Endothelial cell of umbilical vein (primary cell): ENCODE results near the gene CHRD.

Experiments
- CTCF ChIP-seq, 2 donors: IDR thresholded peaks; 1 replicate in 1 of 2; 2 replicates in 1 of 2; pipeline ENCODE4 v1.5.1; 2011; ENCODE audit warnings: low read length in 2 of 2, mild to moderate bottlenecking in 2 of 2, moderate library complexity in 2 of 2, control low read depth in 1 of 2, inconsistent platforms in 1 of 2, low read depth in 1 of 2; ENCODE audit not compliant: insufficient read depth in 1 of 2; ENCODE audit errors: extremely low read depth in 1 of 2
- EZH2 ChIP-seq: IDR thresholded peaks from 2 replicates; pipeline ENCODE4 v1.6.1; 2012; ENCODE audit warnings: borderline replicate concordance, low read depth, mild to moderate bottlenecking, moderate library complexity, low read length, inconsistent platforms; ENCODE audit not compliant: severe bottlenecking
- MAX ChIP-seq: IDR thresholded peaks from 2 replicates; pipeline ENCODE4 v1.6.1; 2011; ENCODE audit not compliant: insufficient read depth, insufficient read length
- POLR2A ChIP-seq: IDR thresholded peaks from 2 replicates; pipeline ENCODE4 v1.6.1; 2012; ENCODE audit warnings: low read depth, mild to moderate bottlenecking, control low read depth, low read length
- POLR2AphosphoS5 ChIP-seq: IDR thresholded peaks from 2 replicates; pipeline ENCODE4 v1.6.1; 2012; ENCODE audit warnings: low read depth, mild to moderate bottlenecking, control low read depth, low read length, moderate library complexity; ENCODE audit not compliant: insufficient read depth

- TF ChIP-seq POLR2A (no peak), CTCF (IDR thresholded peaks at IDR 0.05; ENCODE audit: extremely low read depth in 1 of 2, insufficient read depth in 1 of 2, low read depth in 1 of 2, low read length in 2 of 2) (no peak), POLR2AphosphoS5 (no peak), MAX (no peak), EZH2 (no peak)
Measured at GRCh38 chr3:184357248-184358123, 22.4 kb upstream of the CHRD start.
